ENCODE measurements around the gene PPP1R3A. TPM values are rescaled to one million over a fixed set of nuclear protein-coding genes. Genes with fewer than 3 reads are reported as not detected.
"Not testable (repeated sequence)": the region's sequence is repeated elsewhere in the genome, so short reads cannot be mapped to it uniquely, and the experiment has no call there.

The PPP1R3A gene, protein sequence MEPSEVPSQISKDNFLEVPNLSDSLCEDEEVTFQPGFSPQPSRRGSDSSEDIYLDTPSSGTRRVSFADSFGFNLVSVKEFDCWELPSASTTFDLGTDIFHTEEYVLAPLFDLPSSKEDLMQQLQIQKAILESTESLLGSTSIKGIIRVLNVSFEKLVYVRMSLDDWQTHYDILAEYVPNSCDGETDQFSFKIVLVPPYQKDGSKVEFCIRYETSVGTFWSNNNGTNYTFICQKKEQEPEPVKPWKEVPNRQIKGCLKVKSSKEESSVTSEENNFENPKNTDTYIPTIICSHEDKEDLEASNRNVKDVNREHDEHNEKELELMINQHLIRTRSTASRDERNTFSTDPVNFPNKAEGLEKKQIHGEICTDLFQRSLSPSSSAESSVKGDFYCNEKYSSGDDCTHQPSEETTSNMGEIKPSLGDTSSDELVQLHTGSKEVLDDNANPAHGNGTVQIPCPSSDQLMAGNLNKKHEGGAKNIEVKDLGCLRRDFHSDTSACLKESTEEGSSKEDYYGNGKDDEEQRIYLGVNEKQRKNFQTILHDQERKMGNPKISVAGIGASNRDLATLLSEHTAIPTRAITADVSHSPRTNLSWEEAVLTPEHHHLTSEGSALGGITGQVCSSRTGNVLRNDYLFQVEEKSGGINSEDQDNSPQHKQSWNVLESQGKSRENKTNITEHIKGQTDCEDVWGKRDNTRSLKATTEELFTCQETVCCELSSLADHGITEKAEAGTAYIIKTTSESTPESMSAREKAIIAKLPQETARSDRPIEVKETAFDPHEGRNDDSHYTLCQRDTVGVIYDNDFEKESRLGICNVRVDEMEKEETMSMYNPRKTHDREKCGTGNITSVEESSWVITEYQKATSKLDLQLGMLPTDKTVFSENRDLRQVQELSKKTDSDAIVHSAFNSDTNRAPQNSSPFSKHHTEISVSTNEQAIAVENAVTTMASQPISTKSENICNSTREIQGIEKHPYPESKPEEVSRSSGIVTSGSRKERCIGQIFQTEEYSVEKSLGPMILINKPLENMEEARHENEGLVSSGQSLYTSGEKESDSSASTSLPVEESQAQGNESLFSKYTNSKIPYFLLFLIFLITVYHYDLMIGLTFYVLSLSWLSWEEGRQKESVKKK
- 127 TPM for total RNA-seq
- long read RNA-seq, full-length matches to known transcripts, result 119 of 134 reads
- long read RNA-seq, partial matches to known transcripts, result 6 of 134 reads
- long read RNA-seq, other reads (novel, unspliced or antisense), result 9 of 134 reads

DNA sequence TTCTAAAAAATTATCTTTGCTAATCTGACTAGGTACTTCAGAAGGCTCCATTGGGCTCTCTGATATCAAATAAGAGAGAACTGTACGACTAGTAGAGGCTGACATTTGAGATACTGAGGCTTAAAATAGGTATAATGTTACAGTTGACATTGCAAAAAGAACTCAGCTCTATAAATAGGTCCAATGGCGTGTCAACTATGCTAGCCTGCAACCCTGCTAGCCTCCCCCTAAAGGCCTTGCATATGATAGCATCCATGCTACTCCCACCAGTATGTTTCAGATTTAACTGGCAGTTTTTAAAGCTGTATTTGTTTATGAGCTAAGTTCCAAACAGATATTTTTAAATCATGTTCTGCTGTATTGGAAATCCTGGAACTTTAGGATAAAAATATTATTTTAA is at the start of gene PPP1R3A:
Gene PPP1R3A, minus strand, starts transcription at position 64 of the 400 bp plus-strand sequence. Its CDS starts 13 bp downstream, at position 51.
- intact Hi-C loops (cut with micrococcal nuclease), result no loop called here
- DNase-seq (peak; percentile 32), ATAC-seq (peak; percentile 97)

DNA sequence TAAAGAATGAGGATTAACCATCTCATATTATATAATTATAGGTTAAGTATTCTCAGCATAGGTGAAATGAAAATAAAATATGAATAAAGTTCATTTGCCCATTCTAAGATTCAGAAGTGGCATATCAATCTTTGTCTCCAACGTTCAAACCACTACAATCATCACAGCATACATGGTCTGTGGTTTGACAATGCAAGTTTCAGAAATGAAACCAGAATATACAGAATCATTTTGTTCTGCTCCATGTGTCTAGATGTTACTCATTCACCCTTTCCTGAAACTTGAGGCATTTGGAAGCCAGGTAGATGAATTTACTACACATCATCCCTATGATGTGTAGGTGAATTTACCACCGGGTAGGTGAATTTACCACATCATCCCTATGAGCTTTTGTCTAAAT is 44.5 kb upstream of the PPP1R3A start:
- no peak for ATAC-seq
- intact Hi-C loops (cut with micrococcal nuclease), result no loop called here
- no peak for DNase-seq

DNA sequence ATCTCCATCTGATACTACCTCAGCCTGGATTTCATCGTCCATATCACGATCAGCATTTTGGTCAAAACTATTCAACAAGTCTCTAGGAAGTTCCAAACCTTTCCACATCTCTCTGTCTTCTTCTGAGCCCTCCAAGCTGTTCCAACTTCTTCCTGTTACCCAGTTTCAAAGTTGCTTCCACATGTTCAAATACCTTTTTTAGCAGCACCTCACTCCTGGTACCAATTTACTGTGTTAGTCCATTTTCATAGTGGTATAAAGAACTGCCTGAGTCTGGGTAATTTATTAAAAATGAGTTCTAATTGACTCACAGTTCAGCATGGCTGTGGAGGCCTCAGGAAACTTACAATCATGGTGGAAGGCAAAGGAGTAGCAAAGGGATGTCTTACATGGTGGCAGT is 41.1 kb upstream of the PPP1R3A start:
- ATAC-seq (no peak), DNase-seq (no peak)
- intact Hi-C loops (cut with micrococcal nuclease), result no loop called here

DNA sequence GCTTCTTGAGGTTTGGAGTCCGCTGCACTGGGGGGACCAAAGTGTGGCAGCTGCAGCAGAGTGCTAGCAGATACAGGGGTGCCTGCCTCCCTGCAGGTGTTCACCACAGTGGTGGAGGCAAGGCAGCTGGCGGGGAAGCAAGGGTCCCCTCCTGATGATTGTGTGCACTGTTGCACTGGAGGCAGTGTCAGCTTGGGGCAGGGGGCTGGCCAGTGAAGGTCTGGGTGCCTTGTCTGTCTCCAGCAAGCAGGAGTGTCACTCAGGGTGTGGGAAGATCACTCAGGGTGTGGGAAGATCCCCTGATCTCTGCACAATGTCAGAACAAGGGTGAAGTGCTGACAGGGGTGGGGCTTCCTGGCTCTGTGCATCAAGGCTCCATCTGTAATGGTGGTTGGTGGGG is 36.3 kb upstream of the PPP1R3A start:
- intact Hi-C loops (cut with micrococcal nuclease), result no loop called here
- DNase-seq, result no peak
- ATAC-seq, result no peak

DNA sequence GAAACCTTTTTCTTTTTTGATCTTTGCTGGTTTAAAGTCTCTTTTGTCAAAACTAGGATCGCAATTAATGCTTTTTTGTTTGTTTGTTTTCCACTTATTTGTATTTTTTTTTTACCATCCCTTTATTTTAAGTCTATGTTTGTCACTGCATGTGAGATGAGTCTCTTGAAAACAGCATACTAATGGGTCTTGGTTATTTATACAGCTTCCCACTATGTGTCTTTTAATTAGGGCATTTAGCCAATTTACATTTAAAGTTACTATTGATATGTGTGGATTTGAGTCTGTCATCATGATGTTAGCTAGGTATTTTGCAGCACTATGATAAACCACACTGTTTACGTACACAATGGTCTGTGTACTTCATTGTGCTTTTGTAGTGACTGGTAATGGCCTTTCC is 34.7 kb upstream of the PPP1R3A start:
- DNase-seq (no peak), ATAC-seq (no peak)
- intact Hi-C loops (cut with micrococcal nuclease), result no loop called here

DNA sequence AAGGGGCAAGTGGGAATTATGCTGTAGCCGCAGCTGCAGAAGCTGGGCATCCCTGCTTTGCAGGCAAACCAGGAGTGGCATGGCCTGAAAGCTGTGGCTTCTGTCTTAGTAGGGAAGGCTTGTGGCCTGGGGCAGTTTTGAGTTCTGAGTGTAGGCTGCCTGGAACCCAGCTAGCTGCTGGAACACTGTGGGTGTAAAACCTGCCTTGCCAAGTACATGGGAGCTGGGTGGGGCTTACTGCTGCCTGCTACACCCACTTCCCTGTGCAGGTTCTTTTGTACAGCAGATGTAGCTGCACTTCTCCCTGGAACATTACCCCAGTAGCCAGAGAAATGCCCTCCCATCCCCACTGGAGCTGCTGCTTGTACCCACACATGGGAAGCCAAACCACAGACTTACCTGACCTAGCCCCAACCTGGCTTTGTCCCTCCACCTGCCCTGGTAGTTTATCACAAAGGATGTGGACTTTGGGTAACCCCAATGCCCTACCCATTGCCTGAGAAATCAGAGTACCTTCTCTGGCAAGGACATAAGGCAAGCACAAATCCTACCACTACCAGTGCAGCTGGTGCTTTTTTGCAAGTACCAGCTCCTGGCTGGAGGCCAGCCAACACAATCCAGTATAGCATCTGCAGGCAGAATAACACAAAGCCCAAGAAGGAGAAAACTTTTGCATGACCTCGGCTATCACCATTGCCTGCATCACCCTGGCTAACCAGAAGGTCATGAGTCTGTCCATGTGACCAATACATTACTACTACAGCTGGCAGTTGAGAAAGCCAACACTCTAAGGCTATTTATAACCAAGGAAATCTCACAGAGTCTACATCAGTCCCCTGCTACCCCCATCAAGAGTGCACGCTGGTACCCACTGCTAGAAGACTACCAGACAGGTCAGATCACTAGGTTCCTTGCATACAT is 26.5 kb upstream of the PPP1R3A start:
- intact Hi-C loops (cut with micrococcal nuclease), result no loop called here
- DNase-seq, result peak; percentile 45
- peak; percentile 95 for ATAC-seq

DNA sequence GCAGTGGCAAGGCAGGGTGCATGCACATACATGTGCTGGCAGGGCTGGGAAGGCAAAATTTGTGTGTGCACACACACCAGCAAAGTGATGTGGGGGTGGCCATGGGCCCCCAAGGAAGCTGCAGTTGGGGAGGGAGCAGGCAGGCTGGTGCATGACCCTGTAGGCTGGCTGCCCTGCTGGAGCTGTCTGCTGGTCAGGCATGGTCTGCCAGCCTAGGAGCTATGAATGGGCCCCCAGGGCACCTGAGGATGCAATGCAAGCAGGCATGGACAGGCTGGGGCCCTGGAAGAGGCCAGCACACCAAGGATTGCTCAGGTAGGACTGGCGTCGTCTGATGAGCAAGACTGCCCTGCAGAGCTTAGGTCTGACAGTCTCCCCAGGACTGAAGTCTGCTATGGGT is 18.2 kb upstream of the PPP1R3A start:
- DNase-seq (no peak), ATAC-seq (no peak)
- intact Hi-C loops (cut with micrococcal nuclease), result no loop called here

DNA sequence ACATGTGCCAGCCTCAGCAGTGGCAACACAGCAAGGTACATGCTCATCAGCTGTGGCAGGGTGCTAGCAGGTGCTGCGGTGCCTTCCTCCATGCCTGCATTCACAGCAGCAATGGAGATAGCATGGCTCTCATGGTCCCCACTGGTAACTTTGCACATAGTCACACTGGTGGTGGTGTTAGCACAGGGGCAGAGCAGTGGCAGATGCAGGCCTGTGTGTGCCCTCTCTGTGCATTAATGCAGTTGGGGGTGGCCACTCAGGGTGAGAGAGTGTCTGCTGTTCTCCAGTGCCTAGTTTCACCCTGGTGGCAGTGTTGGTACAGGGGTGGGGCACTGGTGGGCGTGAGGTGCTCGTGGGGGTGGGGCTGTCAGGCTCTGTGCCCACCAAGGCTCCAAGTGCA is 17.7 kb upstream of the PPP1R3A start:
- ATAC-seq (no peak), DNase-seq (no peak)
- intact Hi-C loops (cut with micrococcal nuclease), result no loop called here

DNA sequence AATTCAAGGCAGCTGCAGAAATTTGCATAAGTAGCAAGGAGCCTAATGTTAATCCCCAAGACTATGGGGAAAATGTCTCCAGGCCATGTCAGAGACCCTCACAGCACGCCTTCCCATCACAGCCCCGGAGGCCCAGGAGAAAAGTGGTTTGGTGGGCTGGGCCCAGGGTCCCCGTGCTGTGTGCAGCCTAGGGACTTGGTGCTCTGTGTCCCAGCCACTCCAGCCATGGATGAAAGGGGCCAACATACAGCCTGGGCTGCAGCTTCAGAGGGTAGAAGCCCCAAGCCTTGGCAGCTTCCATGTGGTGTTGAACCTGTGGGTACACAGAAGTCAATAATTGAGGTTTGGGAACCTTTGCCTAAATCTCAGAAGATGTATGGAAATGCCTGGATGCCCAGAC is 10.6 kb upstream of the PPP1R3A start:
- ATAC-seq; DNase-seq; intact Hi-C loops (cut with micrococcal nuclease): not testable (repeated sequence)

DNA sequence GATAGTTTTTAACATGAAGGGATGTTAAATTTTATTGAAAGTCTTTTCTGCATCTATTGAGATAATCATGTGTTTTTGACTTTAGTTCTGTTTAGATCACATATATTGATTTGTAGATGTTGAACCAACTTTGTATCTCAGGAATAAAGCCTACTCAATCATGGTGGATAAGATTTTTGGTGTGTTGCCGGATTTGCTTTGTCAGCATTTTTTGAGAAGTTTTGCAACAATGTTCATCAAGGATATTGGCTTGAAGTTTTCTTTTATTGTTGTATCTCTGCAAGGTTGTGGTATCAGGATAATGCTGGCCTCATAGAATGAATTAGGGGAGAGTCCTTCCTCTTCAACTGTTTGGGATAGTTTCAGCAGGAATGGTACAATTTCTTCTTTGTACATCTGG is 9.3 kb upstream of the PPP1R3A start:
- DNase-seq (no peak), ATAC-seq (no peak)
- intact Hi-C loops (cut with micrococcal nuclease), result no loop called here

DNA sequence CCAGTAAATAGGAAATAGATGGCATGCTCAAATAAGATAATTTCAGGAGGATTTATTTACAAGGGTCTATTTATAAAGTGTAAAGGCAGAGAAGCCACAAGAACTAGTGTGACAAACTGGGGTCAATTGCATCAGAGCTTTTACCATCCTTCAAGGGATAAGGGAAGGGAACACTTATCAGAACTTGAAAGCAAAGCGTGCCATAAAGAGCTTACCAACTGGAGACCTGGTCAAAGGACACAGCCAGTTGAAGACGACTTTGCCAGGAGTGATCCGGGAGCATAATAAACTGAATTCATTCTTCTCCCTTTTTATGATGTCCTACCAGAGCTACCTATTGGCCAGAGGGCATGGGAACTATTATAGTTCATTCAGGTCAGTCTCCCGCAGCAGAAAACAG is 3.2 kb upstream of the PPP1R3A start:
- intact Hi-C loops (cut with micrococcal nuclease), result no loop called here
- ATAC-seq (no peak), DNase-seq (no peak)

DNA sequence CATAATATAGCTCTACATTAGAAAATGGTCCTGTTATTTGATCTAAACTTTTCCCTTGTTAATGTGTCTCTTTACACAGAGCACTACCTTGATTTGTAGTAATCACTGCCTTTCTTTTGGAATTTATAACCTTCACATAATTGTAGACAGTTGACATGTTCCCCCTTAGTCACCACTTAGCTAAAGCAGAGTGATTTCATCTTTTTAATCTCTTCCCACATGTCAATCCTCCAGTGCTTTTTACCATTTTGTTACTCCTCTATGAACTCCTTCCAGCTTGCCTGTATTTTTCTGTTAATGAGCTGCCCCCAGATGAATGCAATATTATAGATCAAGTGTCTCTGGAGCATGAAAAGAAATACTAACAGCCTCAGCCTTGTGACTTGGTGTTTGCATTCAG is 2.6 kb upstream of the PPP1R3A start:
- DNase-seq (no peak), ATAC-seq (no peak)
- intact Hi-C loops (cut with micrococcal nuclease), result no loop called here

DNA sequence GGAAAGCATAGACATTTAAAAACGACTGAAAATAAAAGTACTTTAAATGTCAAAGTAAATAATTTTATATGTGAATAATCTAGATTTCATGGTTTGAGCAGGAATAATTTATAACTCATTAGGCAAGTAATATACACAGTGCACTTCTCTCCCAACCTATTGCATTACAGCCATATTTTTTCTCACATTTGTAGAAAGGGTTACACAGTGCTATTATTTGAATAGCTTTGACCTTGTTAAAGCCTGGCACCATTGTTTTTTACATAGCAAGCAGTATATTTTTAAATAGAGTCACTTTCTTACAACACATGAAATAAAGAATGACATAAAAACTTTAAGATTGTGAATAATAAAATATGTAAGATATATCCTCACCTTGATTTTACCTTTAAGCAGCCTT is 969 bp downstream of the PPP1R3A start:
- ATAC-seq (peak; percentile 75), DNase-seq (no peak)
- intact Hi-C loops (cut with micrococcal nuclease), result no loop called here

DNA sequence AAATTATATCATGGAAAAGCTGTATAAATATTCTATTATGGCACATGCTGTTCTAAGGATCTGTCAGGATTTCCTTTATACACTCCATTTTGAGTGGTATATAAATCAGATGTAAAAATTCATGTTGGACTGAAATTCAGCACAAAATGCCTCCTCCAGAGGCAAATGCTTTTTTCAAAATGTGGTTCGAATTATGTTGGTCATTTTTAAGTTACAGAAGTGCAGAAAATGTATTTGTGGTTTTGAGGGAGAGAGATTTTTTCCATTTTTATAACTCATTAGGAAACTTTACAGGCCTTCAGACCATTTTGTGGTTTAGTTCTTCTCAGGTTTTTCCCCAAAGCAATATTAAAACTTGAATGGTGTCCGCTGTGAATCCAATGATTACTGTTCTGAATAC is 2.9 kb downstream of the PPP1R3A start:
- DNase-seq (no peak), ATAC-seq (no peak)
- intact Hi-C loops (cut with micrococcal nuclease), result no loop called here

DNA sequence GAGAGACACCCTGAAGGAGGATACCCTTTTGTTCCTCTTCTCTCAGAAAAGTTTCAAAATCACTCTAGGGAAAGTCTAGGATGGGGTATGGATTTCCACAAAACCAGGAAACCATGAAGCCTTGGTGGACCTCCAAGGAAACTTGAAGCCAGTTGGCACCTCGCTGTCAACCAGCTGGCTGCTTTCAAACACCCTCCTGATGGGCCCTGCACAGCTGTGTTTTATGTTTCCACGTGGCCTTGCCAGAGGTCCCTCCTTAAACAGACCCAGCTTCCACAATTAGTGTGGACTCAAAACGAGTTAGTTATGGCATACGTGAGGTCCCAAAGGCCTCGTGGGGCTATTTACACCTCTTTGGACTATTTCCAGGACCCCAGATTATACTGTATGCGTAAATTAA is 5.9 kb downstream of the PPP1R3A start:
- ATAC-seq (peak; percentile 69), DNase-seq (peak; percentile 30)
- intact Hi-C loops (cut with micrococcal nuclease), result no loop called here

DNA sequence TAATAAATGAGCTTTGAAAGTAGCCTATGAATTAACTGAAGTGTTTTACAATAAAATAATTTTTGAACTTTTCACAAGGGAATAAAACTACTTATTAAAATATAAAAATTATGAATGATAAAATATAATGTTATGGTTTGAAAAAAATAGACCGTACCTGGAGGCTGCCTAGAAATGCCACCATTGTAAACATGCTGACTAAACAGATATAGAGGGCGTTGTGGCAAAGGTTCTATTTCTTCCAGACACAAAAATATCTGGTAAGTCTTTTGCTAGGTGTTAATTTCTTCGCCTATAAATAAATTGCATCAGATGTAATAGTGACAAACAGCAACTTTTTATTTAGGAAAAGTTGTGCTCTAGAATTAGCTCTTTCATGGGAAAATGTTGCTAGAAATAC is 11.2 kb downstream of the PPP1R3A start:
- intact Hi-C loops (cut with micrococcal nuclease), result no loop called here
- ATAC-seq (no peak), DNase-seq (no peak)

DNA sequence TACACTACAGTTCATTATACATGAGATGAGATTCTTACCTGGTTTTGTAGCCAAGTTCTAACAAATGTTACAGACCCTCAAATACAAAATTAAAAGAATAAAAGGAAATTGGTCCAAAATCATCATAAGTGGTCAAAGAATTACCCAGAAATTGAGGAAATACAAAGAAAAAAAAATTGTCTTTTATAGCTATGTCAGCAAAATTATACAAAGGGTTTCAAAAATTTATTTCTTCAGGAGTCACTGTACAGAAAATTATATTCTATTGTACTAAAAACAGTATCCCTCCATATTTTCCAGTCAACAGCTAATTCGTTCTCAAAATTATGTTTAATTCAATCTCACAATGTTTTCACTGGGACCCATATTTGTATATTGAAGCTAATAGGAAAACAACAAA is 14.3 kb downstream of the PPP1R3A start:
- DNase-seq (no peak), ATAC-seq (no peak)
- intact Hi-C loops (cut with micrococcal nuclease), result no loop called here

DNA sequence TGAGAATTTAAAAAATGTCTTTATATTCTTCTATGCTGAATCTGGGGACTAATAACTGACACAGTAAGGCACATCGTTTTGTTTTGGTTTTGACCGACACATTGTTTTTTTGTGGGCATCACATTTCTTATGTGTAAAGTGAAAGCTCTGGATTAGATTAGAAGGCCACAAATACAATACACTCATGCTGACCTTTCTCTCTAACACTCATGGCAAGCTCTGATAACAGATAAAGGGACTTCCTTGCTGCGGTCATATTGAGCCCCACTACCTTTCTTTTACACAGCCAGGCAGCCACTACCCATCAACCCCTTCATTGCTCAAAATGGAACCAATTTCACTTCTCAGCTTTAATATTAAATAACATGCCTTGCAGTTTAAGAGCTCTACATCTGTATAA is 26.0 kb downstream of the PPP1R3A start:
- ATAC-seq (peak; percentile 83), DNase-seq (no peak)
- intact Hi-C loops (cut with micrococcal nuclease), result no loop called here

DNA sequence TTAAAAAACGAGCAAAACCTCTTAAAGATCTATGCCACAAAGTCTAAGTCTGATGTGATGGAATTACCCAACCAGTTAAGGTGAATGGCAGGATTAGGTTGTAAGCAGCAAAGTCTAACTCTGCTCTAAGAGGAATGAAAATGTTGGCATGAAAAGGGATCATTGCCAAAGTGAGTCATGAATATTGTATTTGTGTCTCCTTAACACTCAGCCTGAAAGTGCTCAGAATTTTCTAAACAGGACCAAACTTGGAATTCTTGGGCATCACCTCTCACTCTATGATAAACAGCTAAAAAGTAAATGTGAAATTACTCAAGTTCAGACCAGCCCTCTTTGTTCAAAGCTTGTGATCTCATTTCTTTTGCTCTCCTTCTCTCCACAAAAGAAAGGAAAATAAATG is 27.0 kb downstream of the PPP1R3A start:
- DNase-seq (no peak), ATAC-seq (peak; percentile 60)
- intact Hi-C loops (cut with micrococcal nuclease), result no loop called here

Measured in left ventricle myocardium superior (tissue), 1 donor.